Measurements from ENCODE around the gene MEMO1. TPM values are rescaled to one million over a fixed set of nuclear protein-coding genes. Genes with fewer than 3 reads are reported as not detected.

The MEMO1 gene
- total RNA-seq, 1 experiment from 2014 or later: 44.7 TPM

DNA sequence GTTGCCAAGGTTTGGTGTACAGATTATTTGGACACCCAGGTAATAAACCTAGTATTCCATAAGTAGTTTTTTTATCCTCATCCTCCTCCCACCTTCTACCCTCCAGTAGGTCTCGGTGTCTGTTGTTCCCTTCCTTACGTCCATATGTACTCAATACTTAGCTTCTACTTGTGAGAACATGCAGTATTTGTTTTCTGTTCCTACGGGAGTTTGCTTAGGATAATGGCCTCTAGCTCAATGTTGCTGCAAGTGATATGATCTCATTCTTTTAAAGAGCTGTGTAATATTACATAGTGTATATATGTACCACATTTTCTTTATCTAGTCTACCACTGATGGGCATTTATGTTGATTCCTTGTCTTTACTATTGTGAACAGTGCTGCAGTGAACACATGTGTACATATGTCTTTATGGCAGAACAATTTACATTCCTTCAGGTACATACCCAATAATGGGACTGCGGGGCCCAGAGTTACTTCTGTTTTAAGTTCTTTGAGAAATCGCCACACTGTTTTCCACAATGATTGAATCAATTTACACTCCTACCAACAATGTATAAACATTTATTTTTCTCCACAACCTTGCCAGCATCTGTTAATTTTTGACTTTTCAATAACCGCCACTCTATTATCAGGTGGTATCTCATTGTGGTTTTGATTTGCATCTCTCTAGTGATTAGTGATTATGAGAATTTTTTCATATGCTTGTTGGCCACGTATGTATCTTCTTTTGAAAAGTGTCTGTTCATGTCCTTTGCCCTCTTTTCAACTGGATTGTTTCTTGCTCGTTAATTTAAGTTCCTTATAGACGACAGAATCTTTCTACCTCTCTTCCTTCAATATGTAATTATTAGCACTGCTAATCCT lies 88.0 kb downstream of the MEMO1 start:
- intact Hi-C loops (cut with micrococcal nuclease): no loop called here
- RAD21 ChIA-PET (ENCODE audit: low non-redundant PET in 1 of 2, low total read pairs in 2 of 2, uncharacterized antibody in 2 of 2, unreplicated experiment in 2 of 2): no interaction called here
- TF ChIP-seq EZH2 (IDR thresholded peaks at IDR 0.05) (no peak), ZNF274 (IDR thresholded peaks at IDR 0.05; ENCODE audit: low read depth, low read length) (no peak), RAD21 (IDR thresholded peaks at IDR 0.05; ENCODE audit: low read depth) (no peak), SP1 (IDR thresholded peaks at IDR 0.05; ENCODE audit: low read depth) (no peak)
- Histone ChIP-seq H3K9me2 (ENCODE audit: insufficient read depth) (no peaks in the 10 kb centered on the region), H3K4me3 (replicated peaks in 1 of 2; ENCODE audit: low read depth in 1 of 2, low read length in 2 of 2) (no peak overlapping the region), H3K9me3 (ENCODE audit: control insufficient read depth in 1 of 2, insufficient read depth in 1 of 2, low read depth in 1 of 2, low read length in 2 of 2) (no peaks in the 10 kb centered on the region), H3K9ac (ENCODE audit: low read length) (no peak overlapping the region), H3K27me3 (ENCODE audit: insufficient read depth, low read length) (no peaks in the 10 kb centered on the region), H3K4me1 (ENCODE audit: control insufficient read depth in 1 of 2, insufficient read depth in 2 of 2, low read length in 2 of 2) (no peaks in the 10 kb centered on the region), H2AFZ (ENCODE audit: low read depth, low read length, poor library complexity, severe bottlenecking) (no peak overlapping the region), H3K27ac (ENCODE audit: low read depth, low read length) (no peak overlapping the region), H4K20me1 (ENCODE audit: insufficient read depth) (no peaks in the 10 kb centered on the region), H3K4me2 (ENCODE audit: low read length) (no peak overlapping the region), H3K36me3 (ENCODE audit: control insufficient read depth in 1 of 2, insufficient read depth in 2 of 2, low read length in 2 of 2) (0 out of 4 replicates have a peak, but pooled peaks cover 0 to 3% of the 10 kb centered on the region in 2 experiments), H3K79me2 (ENCODE audit: insufficient read depth, low read length) (peaks cover 6% of the 10 kb centered on the region; the same call in 1 of the 2 replicates)
- ATAC-seq: no peak
- no TSS peak for BruUV-seq (replicated peaks)
- no peak for DNase-seq (ENCODE audit: low read depth, low spot score)
- POLR2A ChIA-PET: no interaction called here
- CTCF ChIA-PET: interaction anchor here (1.4 kb wide), 1 partner anchor 37 kb away, joined by 3 read pairs; no protein-coding TSS in a partner anchor

DNA sequence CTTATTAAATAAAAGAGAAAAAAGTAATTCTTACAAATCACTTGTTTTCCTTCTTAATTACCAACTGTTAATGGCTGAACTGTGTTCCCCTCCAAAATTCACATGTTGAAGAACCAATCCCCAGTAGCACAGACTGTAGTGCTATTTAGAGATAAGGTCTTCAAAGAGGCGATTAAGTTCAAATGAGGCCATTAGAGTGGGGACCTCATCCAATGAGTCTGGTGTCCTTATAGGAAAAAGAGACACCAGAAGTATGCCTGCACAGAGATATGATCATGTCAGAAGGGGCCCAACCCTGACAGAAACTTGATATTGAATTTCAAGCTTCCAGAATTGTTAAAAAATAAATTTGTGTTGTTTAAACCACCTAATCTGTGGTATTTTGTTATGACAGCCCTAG lies 89.8 kb downstream of the MEMO1 start:
- TF ChIP-seq EGR1 (IDR thresholded peaks at IDR 0.05; ENCODE audit: low read depth): no peak
- TF ChIP-seq SIN3A (IDR thresholded peaks at IDR 0.05; ENCODE audit: low read depth): no peak
- TF ChIP-seq, protein P1, sequence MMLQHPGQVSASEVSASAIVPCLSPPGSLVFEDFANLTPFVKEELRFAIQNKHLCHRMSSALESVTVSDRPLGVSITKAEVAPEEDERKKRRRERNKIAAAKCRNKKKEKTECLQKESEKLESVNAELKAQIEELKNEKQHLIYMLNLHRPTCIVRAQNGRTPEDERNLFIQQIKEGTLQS (IDR thresholded peaks at IDR 0.05): no peak
- TF ChIP-seq RAD21 (IDR thresholded peaks at IDR 0.05; ENCODE audit: low read depth): no peak

More for the DNA sequence above, 89.8 kb downstream of the MEMO1 start:
- DNase-seq (ENCODE audit: low read depth, low spot score) (no peak), ATAC-seq (no peak)
- Histone ChIP-seq H3K9me2 (ENCODE audit: insufficient read depth) (no peaks in the 10 kb centered on the region), H3K27me3 (ENCODE audit: insufficient read depth, low read length) (no peaks in the 10 kb centered on the region), H3K79me2 (ENCODE audit: insufficient read depth, low read length) (0 out of 2 replicates have a peak, but pooled peaks cover 6% of the 10 kb centered on the region), H3K4me1 (ENCODE audit: control insufficient read depth in 1 of 2, insufficient read depth in 2 of 2, low read length in 2 of 2) (no peaks in the 10 kb centered on the region), H4K20me1 (ENCODE audit: insufficient read depth) (no peaks in the 10 kb centered on the region), H2AFZ (ENCODE audit: low read depth, low read length, poor library complexity, severe bottlenecking) (no peak overlapping the region), H3K27ac (ENCODE audit: low read depth, low read length) (no peak overlapping the region), H3K36me3 (ENCODE audit: control insufficient read depth in 1 of 2, insufficient read depth in 2 of 2, low read length in 2 of 2) (0 out of 4 replicates have a peak, but pooled peaks cover 0 to 3% of the 10 kb centered on the region in 2 experiments), H3K9me3 (ENCODE audit: control insufficient read depth in 1 of 2, insufficient read depth in 1 of 2, low read depth in 1 of 2, low read length in 2 of 2) (no peaks in the 10 kb centered on the region), H3K9ac (ENCODE audit: low read length) (no peak overlapping the region), H3K4me3 (replicated peaks in 1 of 2; ENCODE audit: low read depth in 1 of 2, low read length in 2 of 2) (no peak overlapping the region), H3K4me2 (ENCODE audit: low read length) (no peak overlapping the region)
- POLR2A ChIA-PET: interaction anchor here (1.3 kb wide), 1 partner anchor 119 kb away, joined by 3 read pairs; the partner anchor contains the start of gene DPY30
- RAD21 ChIA-PET (ENCODE audit: low non-redundant PET in 1 of 2, low total read pairs in 2 of 2, uncharacterized antibody in 2 of 2, unreplicated experiment in 2 of 2): no interaction called here
- BruUV-seq (replicated peaks): no TSS peak
- CTCF ChIA-PET: no interaction called here
- intact Hi-C loops (cut with micrococcal nuclease): no loop called here

Measured in HCT116 (cell line).